GM18873 (cell line): ENCODE results near the gene ADPRHL1.

Experiments
- ATAC-seq: cut with Tn5 transposase; IDR thresholded peaks from one replicate; pipeline ENCODE4 v1.9.1; 2021; ENCODE audit warnings: mild to moderate bottlenecking, moderate library complexity, moderate number of reproducible peaks; ENCODE audit not compliant: unreplicated experiment, low FRiP score

Gene ADPRHL1

GRCh38 chr13:113357529-113357928 lies 95.8 kb downstream of the ADPRHL1 start:
- ATAC-seq = no peak

DNA sequence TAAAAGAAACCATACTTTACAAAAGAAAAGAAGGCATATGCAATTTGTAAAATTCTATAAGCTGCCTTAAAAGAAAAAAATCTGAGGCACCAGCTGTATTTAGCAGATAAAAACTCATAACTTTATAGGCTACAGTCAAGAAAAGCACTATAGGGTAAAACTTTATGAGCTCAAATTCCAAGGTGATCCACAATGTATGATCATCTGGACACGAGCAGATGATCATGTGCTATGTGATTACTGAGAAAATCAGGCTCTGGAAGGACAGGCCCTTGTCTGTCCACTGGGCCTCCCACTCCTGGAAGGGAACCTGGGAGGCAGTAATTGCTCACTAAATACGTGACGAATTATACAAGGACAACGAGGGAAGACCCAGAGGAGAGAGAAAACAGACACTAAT lies 96.7 kb downstream of the ADPRHL1 start:
- ATAC-seq = no peak

DNA sequence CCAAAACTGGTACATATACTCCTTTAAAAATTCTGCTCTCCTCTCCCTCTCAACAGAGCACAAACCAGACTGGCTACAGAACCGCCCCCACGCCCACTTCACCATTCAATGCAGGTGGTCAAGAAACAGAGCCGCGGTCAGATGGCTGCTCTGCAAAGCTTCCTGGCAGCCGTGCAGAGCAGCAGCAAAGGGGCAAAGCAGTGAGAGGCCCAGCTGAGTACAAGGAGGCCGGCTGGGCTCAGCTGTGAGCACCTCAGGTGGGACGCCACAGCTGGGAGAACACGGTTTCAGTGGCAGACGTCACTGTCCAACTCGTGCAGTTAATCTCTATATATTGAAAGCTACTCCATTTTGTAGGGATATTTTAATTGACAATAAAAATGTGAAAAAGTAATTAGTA lies 97.7 kb downstream of the ADPRHL1 start:
- ATAC-seq = no peak

GRCh38 chr13:113354831-113355610 lies 98.3 kb downstream of the ADPRHL1 start:
- no peak for ATAC-seq

GRCh38 chr13:113353254-113353653 lies 100.0 kb downstream of the ADPRHL1 start:
- no peak for ATAC-seq

- no peak for ATAC-seq
Measured at GRCh38 chr13:113351514-113352026, 101.7 kb downstream of the ADPRHL1 start.

- ATAC-seq = no peak
Measured at GRCh38 chr13:113350938-113351335, 102.4 kb downstream of the ADPRHL1 start.

DNA sequence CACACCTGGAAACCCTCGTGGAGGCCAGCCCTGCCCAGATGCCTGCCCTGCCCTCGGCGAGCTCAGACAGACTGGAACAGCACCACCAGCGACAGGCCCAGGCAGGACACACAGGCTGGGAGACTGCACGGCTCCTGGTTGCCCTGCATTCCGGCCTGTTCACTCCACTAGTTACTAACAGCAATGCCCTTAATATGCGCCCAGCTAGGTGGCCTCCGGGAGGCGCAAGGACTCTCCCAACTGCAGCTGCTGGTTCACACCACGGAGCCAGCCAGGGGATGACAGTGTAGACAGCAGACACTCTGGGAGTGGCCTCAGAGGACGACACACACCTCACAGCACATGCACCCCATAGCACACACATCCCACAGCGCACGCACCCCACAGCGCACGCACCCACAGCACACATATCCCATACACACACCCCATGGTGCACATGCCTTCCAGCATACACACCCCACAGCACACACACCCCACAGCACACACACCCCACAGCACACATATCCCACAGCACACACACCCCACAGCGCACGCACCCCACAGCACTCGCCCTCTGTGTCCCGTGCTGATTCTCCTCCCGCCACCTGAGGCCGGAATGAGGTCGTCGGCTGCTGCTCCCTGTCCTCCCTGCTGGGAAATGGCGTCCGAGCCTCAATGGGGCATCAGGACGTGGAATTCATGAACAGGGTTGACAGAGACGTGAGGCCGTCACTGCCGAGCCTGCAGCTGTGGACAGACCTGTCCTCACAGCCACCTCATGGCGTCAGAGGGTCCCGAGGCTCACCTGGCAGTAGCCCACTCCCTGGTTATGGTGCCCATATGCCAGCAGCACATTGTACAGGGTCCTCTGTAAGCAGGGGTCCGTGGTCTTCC lies 103.0 kb downstream of the ADPRHL1 start:
- no peak for ATAC-seq
